ENCODE measurements around the gene HSDL2. TPM values are rescaled to one million over a fixed set of nuclear protein-coding genes. Genes with fewer than 3 reads are reported as not detected.
A peak's percentile ranks its signal among the peaks of the same experiment; 100 is the strongest.

HSDL2 gene
- 15.0 TPM for polyA plus RNA-seq (2013, experiment 1 of 2)
- 19.0 TPM for polyA plus RNA-seq (2013, experiment 2 of 2)

DNA sequence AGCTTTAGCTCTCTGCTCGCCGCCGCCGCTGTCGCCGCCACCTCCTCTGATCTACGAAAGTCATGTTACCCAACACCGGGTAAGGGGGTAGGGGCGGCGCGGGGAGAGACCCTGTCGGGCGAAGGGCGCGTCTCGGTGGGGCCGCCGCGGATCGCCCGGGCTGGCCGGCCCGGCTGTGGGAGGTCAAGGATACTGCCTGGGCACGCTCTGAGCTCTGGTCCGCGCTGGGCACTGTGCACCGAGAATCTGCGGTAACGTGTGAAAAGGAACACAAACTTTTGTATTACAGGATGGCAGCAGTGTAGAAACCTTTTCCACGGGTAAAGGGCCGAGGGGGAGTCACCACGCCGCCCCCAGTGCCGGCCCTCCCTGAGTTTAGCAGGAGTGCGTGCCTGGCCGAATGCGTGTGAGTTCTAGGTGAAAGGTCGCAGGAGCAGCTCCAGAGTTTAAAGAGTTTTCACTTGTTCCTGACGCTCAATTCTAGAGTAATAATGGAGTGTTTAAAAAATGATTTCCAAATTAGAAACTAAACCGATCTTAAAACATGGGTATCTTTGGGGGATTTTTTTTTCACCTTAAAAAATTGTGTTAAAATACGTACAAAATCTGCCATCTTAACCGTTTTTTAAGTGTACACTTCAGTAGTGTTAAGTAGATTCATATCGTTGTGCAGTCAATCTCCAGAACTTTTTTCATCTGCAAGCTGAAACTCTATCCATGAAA lies at the start of gene HSDL2:
HSDL2 (plus strand) TSS at position 7 of the 723 bp plus-strand sequence; CDS start at position 63, 56 bp downstream.
- Histone ChIP-seq H3K4me3 (ENCODE audit: low read length) (peak within 1 kb of the TSS; percentile 99), H3K9me3 (ENCODE audit: insufficient read depth, low read depth, low read length) (no peaks in the 10 kb centered on the region), H3K27ac (ENCODE audit: low read depth, low read length) (peak within 1 kb of the TSS; percentile 98), H3K9ac (ENCODE audit: low read depth, low read length) (peak within 1 kb of the TSS; percentile 93), H3K4me1 (ENCODE audit: insufficient read depth, low read length) (peaks cover 18% of the 10 kb centered on the region), H3K36me3 (ENCODE audit: insufficient read depth, low read length) (no peaks in the 10 kb centered on the region), H3K27me3 (ENCODE audit: insufficient read depth, low read length) (no peaks in the 10 kb centered on the region)
- WGBS: 1% methylated on average over 40 of the region's 43 CpGs

DNA sequence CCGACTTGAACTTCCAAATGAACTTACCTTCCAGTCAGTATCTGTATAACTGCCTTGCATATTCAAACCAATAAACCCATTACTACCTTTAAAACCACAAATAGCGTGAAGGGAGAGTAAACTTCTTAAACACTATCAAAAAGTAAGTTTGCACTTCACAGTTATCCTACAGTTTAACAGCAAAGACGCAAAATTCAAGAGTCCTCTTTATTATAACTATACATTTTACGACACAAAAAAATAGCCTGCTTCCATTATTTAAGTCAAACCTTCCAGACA lies 48.3 kb upstream of the HSDL2 start:
- Histone ChIP-seq H3K9me3 (ENCODE audit: insufficient read depth, low read depth, low read length) (no peaks in the 10 kb centered on the region), H3K9ac (ENCODE audit: low read depth, low read length) (peak overlapping the region; percentile 94; the same call in 1 of the 2 replicates), H3K27ac (ENCODE audit: low read depth, low read length) (no peak overlapping the region), H3K36me3 (ENCODE audit: insufficient read depth, low read length) (no peaks in the 10 kb centered on the region), H3K4me1 (ENCODE audit: insufficient read depth, low read length) (peaks cover 28% of the 10 kb centered on the region), H3K4me3 (ENCODE audit: low read length) (peak overlapping the region; percentile 87), H3K27me3 (ENCODE audit: insufficient read depth, low read length) (no peaks in the 10 kb centered on the region)
- WGBS: 40% methylated on average over 4 of the region's 4 CpGs

DNA sequence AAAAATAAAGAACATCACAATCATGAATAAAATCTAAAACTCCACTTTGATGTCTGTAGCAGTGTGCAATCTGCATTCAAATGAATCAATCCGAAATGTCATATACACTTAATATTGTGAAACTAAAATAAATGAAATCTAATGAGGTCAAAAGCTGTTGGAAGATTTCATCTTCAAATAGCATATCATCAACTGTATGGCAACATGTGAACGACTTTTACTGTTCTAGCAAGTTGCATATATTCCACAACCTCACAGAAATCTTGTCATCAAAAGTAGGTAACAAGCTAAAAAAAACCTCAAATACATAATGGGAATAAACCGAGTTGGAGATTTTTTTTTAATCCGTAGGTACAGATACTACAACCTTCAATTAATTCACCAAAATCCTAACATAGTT lies 47.7 kb upstream of the HSDL2 start:
- H3K4me3 ChIP-seq (ENCODE audit: low read length): peak overlapping the region; percentile 87
- H3K4me1 ChIP-seq (ENCODE audit: insufficient read depth, low read length): peaks cover 27% of the 10 kb centered on the region
- H3K9me3 ChIP-seq (ENCODE audit: insufficient read depth, low read depth, low read length): no peaks in the 10 kb centered on the region
- WGBS: 0% methylated on average over 3 of the region's 4 CpGs
- H3K36me3 ChIP-seq (ENCODE audit: insufficient read depth, low read length): no peaks in the 10 kb centered on the region
- peak overlapping the region; percentile 94 for H3K9ac ChIP-seq (ENCODE audit: low read depth, low read length)
- H3K27me3 ChIP-seq (ENCODE audit: insufficient read depth, low read length): no peaks in the 10 kb centered on the region
- H3K27ac ChIP-seq (ENCODE audit: low read depth, low read length): peak overlapping the region; percentile 97; the same call in 1 of the 2 replicates

DNA sequence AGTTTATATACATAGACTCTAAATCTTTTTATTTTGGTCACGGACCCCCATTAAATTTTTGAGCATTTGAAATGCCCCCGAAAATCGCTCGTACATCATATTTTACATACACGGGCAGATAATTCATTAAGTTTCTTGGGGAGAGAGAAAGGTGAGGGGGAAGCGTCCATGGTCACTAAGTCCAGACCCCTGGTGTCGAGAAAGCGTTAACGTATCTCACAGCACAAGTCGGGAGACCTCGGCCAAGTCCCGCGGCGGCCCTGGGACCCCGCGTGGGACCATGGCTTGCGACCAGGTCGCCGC lies 47.3 kb upstream of the HSDL2 start:
- H3K27me3 ChIP-seq (ENCODE audit: insufficient read depth, low read length): no peaks in the 10 kb centered on the region
- peak overlapping the region; percentile 94 for H3K9ac ChIP-seq (ENCODE audit: low read depth, low read length)
- no peaks in the 10 kb centered on the region for H3K36me3 ChIP-seq (ENCODE audit: insufficient read depth, low read length)
- H3K4me1 ChIP-seq (ENCODE audit: insufficient read depth, low read length): peaks cover 27% of the 10 kb centered on the region
- H3K4me3 ChIP-seq (ENCODE audit: low read length): peak overlapping the region; percentile 87
- no peaks in the 10 kb centered on the region for H3K9me3 ChIP-seq (ENCODE audit: insufficient read depth, low read depth, low read length)
- H3K27ac ChIP-seq (ENCODE audit: low read depth, low read length): peak overlapping the region; percentile 97
- under 1% methylated on average over 17 of the region's 19 CpGs for WGBS

DNA sequence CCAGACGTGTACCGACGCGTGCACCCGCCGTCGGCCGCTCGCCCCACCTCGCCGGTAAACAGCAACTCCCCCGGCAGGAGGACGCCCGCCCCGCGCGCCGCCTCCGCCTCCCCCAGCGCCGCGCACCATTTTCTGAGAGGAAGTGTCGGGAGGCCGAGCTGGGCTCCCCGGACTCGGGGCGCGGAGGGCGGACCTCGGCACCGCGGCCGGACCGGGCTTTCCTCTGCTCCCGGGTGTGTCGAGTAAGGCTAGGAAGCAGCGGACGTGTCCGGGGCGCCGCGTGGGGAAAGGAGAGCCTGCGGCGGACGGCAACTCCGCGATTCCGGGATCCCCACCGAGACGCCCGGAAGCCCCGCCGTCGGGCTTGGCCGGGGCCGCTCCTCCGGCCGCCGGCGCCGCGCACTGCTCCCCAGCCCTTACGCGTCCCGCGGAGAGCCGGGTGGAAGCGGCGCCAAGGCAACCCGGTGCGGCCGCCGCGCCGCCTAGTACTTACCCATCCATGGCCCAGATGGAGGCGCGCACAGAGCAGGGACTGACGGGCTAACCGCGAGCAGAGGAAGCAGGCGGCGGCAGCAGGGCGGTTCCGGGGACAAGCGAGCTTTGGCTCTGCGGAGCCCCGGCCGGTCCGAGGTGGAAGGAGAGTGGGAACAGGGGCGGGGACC lies 46.8 kb upstream of the HSDL2 start, which contains the start of gene PTBP3:
PTBP3 (minus strand) TSS at position 643 of the 662 bp plus-strand sequence. CDS start 35,754 bp downstream, outside the sequence.
- no peaks in the 10 kb centered on the region for H3K9me3 ChIP-seq (ENCODE audit: insufficient read depth, low read depth, low read length)
- H3K27me3 ChIP-seq (ENCODE audit: insufficient read depth, low read length): no peaks in the 10 kb centered on the region
- no peaks in the 10 kb centered on the region for H3K36me3 ChIP-seq (ENCODE audit: insufficient read depth, low read length)
- H3K27ac ChIP-seq (ENCODE audit: low read depth, low read length): peak within 1 kb of the TSS; percentile 97
- peaks cover 27% of the 10 kb centered on the region for H3K4me1 ChIP-seq (ENCODE audit: insufficient read depth, low read length)
- peak within 1 kb of the TSS; percentile 94 for H3K9ac ChIP-seq (ENCODE audit: low read depth, low read length)
- under 1% methylated on average over 90 of the region's 90 CpGs for whole genome bisulfite sequencing
- H3K4me3 ChIP-seq (ENCODE audit: low read length): peak within 1 kb of the TSS; percentile 87

DNA sequence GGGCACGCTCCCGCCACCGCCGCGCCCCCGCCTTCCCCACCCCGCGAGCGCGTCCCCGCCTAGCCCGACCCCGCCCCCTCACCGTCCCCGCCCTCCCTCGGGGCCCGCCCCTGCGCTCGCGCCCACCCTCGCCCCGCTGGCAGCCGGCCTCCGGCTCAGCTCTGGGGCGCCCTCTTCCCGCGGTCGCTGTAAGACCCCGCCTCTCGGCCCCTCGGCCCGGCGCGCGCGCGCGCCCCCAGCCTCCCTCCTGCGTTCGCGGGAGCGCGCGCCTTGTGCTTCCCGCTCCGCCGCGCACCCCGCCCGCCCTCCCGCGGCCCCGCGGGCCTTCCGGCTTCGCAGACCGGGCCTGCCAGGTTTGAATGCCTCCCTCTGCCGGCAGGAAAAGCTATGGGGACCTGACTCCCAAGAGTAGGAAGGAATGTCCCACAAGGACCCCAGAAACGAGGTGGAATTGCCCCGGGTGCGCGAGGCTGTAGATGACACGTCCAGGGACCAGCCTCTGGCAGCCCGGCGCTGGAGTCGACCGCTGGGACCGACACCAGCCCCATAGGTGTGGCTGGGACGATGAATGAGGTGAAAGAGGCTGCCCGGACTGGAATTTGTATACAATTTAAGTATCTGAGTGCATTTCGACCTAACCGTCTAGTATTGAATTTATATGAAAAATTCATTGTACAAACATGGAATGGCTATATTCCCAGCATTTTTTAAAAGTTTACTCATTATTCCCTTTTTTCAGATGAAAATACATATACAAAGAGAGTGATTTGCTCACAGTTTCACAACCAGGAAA lies 46.1 kb upstream of the HSDL2 start:
- WGBS: under 1% methylated on average over 58 of the region's 72 CpGs
- no peaks in the 10 kb centered on the region for H3K36me3 ChIP-seq (ENCODE audit: insufficient read depth, low read length)

DNA sequence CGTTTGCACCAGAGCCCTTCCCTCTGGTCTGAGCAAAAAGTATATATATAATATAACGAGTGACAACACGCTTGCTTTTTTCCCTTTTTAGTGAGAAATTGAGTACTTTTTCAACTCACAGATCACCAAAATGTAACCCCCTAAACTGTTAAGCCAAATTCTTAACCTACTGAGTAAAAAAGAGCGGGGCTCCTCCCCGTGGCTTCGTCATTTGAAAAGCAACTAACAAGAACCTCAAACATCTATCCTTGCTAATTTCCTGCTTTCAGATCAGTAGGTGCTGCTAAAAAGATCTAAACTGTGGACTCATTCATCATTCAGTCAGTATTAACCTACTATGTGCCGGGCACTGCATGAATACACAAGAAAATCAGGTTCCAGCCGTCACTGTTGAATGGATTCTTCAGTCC lies 45.5 kb upstream of the HSDL2 start:
- peaks cover 27% of the 10 kb centered on the region for H3K4me1 ChIP-seq (ENCODE audit: insufficient read depth, low read length)
- WGBS: 17% methylated on average over 7 of the region's 8 CpGs
- peak overlapping the region; percentile 93 for H3K9ac ChIP-seq (ENCODE audit: low read depth, low read length)
- peak overlapping the region; percentile 77 for H3K27ac ChIP-seq (ENCODE audit: low read depth, low read length)
- no peaks in the 10 kb centered on the region for H3K36me3 ChIP-seq (ENCODE audit: insufficient read depth, low read length)
- H3K27me3 ChIP-seq (ENCODE audit: insufficient read depth, low read length): no peaks in the 10 kb centered on the region
- no peaks in the 10 kb centered on the region for H3K9me3 ChIP-seq (ENCODE audit: insufficient read depth, low read depth, low read length)
- H3K4me3 ChIP-seq (ENCODE audit: low read length): peak overlapping the region; percentile 79

More for the DNA sequence above, 46.1 kb upstream of the HSDL2 start:
- peak overlapping the region; percentile 97 for H3K27ac ChIP-seq (ENCODE audit: low read depth, low read length)
- H3K27me3 ChIP-seq (ENCODE audit: insufficient read depth, low read length): no peaks in the 10 kb centered on the region
- no peaks in the 10 kb centered on the region for H3K9me3 ChIP-seq (ENCODE audit: insufficient read depth, low read depth, low read length)
- H3K9ac ChIP-seq (ENCODE audit: low read depth, low read length): peak overlapping the region; percentile 94
- peak overlapping the region; percentile 87 for H3K4me3 ChIP-seq (ENCODE audit: low read length)
- H3K4me1 ChIP-seq (ENCODE audit: insufficient read depth, low read length): peaks cover 27% of the 10 kb centered on the region

DNA sequence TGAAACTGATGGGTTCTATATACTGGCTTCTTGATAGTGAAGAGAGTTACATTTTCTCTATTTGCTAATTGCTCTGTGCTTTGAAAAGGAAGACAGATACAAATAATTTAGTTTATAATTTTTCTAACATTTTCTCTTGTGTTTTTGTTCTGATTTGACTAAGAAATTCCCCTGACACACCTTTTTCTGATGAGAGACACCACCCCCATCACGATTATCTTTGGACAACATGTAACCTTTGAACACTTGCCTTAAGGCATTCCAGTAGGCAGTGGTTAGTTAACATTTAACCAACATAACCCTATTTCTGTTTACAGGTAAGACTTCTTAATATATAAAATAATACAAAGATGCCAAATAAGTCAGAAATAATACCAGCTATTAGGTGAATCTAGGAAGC lies 42.4 kb upstream of the HSDL2 start:
- Histone ChIP-seq H3K9ac (ENCODE audit: low read depth, low read length) (no peak overlapping the region), H3K27ac (ENCODE audit: low read depth, low read length) (no peak overlapping the region), H3K4me3 (ENCODE audit: low read length) (no peak overlapping the region), H3K4me1 (ENCODE audit: insufficient read depth, low read length) (peaks cover 12% of the 10 kb centered on the region), H3K36me3 (ENCODE audit: insufficient read depth, low read length) (no peaks in the 10 kb centered on the region), H3K9me3 (ENCODE audit: insufficient read depth, low read depth, low read length) (no peaks in the 10 kb centered on the region), H3K27me3 (ENCODE audit: insufficient read depth, low read length) (no peaks in the 10 kb centered on the region)
- 44% methylated on average over 1 of the region's 1 CpG for WGBS

DNA sequence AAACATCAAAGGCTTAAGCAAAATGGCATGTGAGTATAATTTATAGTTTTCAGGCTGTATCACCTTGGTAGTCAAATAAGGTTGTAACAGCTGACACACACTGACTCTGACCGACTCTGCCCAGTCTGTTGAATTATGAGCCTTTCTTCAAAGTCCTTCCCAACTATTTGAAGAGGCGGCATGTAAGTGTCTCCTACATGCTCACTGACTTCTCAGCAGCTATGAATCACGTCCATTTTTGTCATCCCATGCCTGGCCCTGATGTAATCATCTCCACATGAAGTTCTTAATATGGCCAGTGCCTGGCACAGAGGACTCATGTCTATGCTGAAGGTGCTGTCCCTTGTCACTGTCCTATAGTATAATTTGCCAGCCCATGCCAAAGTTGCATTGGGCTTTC lies 41.3 kb upstream of the HSDL2 start:
- Histone ChIP-seq H3K27me3 (ENCODE audit: insufficient read depth, low read length) (no peaks in the 10 kb centered on the region), H3K4me1 (ENCODE audit: insufficient read depth, low read length) (peaks cover 12% of the 10 kb centered on the region), H3K27ac (ENCODE audit: low read depth, low read length) (no peak overlapping the region), H3K9me3 (ENCODE audit: insufficient read depth, low read depth, low read length) (no peaks in the 10 kb centered on the region), H3K36me3 (ENCODE audit: insufficient read depth, low read length) (no peaks in the 10 kb centered on the region), H3K9ac (ENCODE audit: low read depth, low read length) (no peak overlapping the region), H3K4me3 (ENCODE audit: low read length) (no peak overlapping the region)
- WGBS: 86% methylated on average over 3 of the region's 3 CpGs

DNA sequence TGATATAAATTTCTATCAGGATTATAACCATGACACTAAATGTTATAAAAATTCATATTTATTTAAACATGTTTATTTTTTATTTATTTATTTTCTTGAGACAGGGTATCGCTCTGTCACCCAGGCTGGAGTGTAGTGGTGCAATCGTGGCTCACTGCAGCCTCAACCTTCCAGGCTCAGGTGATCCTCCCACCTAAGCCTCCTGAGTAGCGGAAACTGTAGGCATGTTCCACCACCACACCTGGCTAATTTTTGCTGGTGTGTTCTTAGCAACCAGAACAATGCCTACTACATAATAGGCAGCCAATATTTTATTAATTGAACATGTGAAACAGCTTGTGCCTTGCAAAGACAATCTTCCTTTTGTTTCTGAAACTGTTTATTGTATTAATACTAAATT lies 40.0 kb upstream of the HSDL2 start:
- no peak overlapping the region for H3K9ac ChIP-seq (ENCODE audit: low read depth, low read length)
- WGBS: 93% methylated on average over 3 of the region's 3 CpGs
- H3K9me3 ChIP-seq (ENCODE audit: insufficient read depth, low read depth, low read length): no peaks in the 10 kb centered on the region
- H3K36me3 ChIP-seq (ENCODE audit: insufficient read depth, low read length): no peaks in the 10 kb centered on the region
- no peaks in the 10 kb centered on the region for H3K27me3 ChIP-seq (ENCODE audit: insufficient read depth, low read length)
- peaks cover 4% of the 10 kb centered on the region; the same call in 1 of the 2 replicates for H3K4me1 ChIP-seq (ENCODE audit: insufficient read depth, low read length)
- no peak overlapping the region for H3K4me3 ChIP-seq (ENCODE audit: low read length)
- H3K27ac ChIP-seq (ENCODE audit: low read depth, low read length): no peak overlapping the region

DNA sequence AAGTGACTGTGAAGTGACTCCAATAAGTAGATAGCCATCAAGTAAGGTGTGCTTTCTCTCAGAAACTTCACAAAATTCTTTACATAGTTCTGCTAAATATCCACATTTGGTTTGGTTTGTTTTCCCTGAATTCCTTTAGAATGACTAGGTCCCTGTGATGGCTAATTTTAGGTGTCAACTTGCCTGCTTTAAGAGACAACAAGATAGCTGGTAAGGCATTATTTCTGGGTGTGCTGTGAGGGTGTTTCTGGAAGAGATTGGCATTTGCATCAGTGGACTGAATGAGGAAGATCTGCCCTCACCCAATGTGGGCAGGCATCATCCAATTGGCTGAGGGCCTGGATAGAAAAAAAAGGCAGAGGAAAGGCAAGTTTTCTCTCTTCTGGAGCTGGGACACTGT lies 38.2 kb upstream of the HSDL2 start:
- Histone ChIP-seq H3K4me1 (ENCODE audit: insufficient read depth, low read length) (peaks cover 4% of the 10 kb centered on the region; the same call in 1 of the 2 replicates), H3K36me3 (ENCODE audit: insufficient read depth, low read length) (no peaks in the 10 kb centered on the region), H3K9me3 (ENCODE audit: insufficient read depth, low read depth, low read length) (no peaks in the 10 kb centered on the region), H3K4me3 (ENCODE audit: low read length) (no peak overlapping the region), H3K9ac (ENCODE audit: low read depth, low read length) (no peak overlapping the region), H3K27ac (ENCODE audit: low read depth, low read length) (peak overlapping the region; percentile 48; the same call in 1 of the 2 replicates), H3K27me3 (ENCODE audit: insufficient read depth, low read length) (no peaks in the 10 kb centered on the region)
